ENCODE results near the gene RPS10. TPM values are rescaled to one million over a fixed set of nuclear protein-coding genes. Genes with fewer than 3 reads are reported as not detected.
"Not testable (repeated sequence)": the region's sequence is repeated elsewhere in the genome, so short reads cannot be mapped to it uniquely, and the experiment has no call there.

RPS10 gene
- polyA plus RNA-seq, 4 donors: 1,155 to 1,382 (median 1,236) TPM

DNA sequence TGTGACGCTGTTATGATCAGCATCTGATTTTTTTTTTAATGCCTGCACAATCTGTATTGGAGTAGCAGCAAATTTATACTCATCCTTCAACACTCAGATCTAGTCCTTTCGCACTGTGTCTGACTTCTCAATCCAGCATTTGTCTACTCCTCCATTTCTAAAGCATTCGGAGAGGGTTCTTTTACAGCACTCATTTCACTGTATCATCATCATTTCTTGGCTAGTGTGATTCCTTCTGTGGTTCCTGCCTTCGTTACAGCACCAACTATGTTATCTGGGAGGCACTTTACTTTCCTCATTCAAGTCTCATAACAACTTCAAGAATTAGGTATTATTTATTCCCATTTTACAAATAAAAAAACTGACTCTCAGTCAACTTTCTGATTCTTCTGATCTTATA, 51.4 kb downstream of the RPS10 start:
- DNase-seq (ENCODE audit: low read depth in 4 of 4, low spot score in 3 of 4): no peak

DNA sequence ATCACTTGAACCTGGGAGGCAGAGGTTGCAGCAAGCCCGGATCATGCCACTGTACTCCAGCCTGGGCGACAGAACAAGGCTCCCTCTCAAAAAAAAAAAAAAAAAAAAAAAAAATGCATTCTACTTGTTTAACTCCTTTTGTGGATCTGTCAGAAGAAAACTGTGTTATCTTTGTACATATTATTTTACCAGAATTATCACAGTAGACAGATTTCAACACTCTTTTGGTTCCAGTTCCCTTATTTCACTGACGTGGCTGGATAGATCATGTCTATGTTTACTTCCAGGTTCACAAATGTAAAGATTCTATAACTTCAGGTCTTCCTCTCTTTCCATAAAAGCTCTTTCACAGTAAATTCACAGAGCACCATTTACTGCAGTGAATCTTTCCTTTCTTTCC, 51.8 kb downstream of the RPS10 start:
- no peak for DNase-seq (ENCODE audit: low read depth in 4 of 4, low spot score in 3 of 4)

DNA sequence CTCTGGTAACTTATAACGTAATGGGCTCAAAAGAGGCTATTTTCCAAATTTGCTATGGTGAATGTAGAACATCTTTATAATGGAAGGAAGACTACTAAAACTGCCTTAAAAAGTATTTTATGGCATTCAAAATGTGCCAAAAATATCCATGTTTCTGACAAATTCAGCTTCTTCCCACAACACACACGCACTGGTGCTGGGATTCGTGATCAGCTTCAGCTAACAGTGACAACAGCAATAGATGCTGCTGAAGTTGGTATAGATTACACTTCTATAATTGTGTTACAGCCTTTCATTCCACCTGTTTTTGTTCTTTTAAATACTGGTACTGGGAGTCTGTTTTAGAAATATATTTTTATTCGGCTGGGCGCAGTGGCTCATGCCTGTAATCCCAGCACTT, 52.4 kb downstream of the RPS10 start:
- no peak for DNase-seq (ENCODE audit: low read depth in 4 of 4, low spot score in 3 of 4)

DNA sequence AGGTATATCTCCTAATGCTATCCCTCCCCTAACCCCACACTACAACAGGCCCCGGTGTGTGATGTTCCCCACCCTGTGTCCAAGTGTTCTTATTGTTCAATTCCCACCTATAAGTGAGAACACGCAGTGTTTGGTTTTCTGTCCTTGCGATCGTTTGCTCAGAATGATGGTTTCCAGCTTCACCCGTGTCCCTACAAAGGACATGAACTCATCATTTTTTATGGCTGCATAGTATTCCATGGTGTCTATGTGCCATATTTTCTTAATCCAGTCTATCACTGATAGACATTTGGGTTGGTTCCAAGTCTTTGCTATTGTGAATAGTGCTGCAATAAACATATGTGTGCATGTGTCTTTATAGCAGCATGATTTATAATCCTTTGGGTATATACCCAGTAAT, 54.0 kb downstream of the RPS10 start:
- DNase-seq (ENCODE audit: low read depth in 4 of 4, low spot score in 3 of 4): not testable (repeated sequence)

DNA sequence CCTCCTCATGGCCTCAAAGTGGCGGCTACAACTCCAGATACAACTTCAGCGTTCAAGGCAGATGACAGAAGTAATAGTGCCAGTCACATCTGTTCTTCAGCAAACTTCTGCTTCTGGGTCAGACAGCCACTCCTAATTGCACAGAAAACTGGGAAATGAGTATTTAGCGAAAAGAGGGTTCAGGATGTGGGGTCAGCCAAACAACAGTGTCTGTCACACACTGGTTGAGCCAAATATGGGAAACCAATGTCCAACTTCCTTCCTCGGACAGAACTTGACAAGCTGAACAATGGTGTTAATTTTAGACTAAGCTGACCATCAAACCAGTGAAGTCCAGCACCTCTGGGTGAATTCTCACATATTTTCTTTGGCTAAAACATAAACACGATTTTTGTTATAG, 55.5 kb downstream of the RPS10 start:
- DNase-seq (ENCODE audit: low read depth in 4 of 4, low spot score in 3 of 4): no peak

DNA sequence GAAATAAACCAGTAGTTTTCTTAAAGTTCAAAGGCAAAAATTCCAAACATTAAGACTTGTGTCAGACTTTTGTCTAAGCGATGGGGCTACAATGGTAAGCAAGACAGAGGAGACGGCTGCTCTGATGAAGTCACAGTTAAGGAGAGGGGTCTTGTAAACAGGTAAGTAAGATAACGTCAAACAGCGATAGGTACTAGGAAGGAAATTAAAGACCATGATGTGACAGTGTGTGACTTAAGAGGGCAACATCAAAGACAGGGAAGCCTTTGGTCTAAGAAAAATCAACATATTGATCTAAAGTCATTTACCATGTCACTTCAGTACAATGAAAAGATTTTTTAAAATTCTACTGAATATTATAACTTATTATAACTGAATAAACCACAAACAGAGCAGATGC, 56.5 kb downstream of the RPS10 start:
- no peak for DNase-seq (ENCODE audit: low read depth in 4 of 4, low spot score in 3 of 4)

Other genes with a start within 250 kb of the RPS10 start
- gene HMGA1, start 189.2 kb downstream of the RPS10 start, polyA plus RNA-seq (ENCODE audit: insufficient read length in 4 of 4): 100 to 1,000 TPM; 113 to 160 (median 128) TPM
- gene SMIM29, start 177.1 kb downstream of the RPS10 start, polyA plus RNA-seq (ENCODE audit: insufficient read length in 4 of 4): 10 to 100 TPM; 12.0 to 17.6 (median 14.3) TPM
- 10 to 100 TPM; 17.9 to 21.2 (median 20.2) TPM for gene NUDT3, start 33.4 kb downstream of the RPS10 start, polyA plus RNA-seq (ENCODE audit: insufficient read length in 4 of 4)
- gene PACSIN1, start 40.0 kb upstream of the RPS10 start, polyA plus RNA-seq (ENCODE audit: insufficient read length in 4 of 4): under 1 TPM; 0.72 to 0.97 (median 0.82) TPM
- gene SPDEF, start 130.3 kb upstream of the RPS10 start, polyA plus RNA-seq (ENCODE audit: insufficient read length in 4 of 4): under 1 TPM in 2 of 4 donors, not detected in 2; 0.14 to 0.19 TPM